AG10803 (cell line): ENCODE results near the gene ATP5MC3.

Experiments used
- DNase-seq: peaks from one replicate; pipeline ENCODE4 v3.0.0; 2010; ENCODE audit warnings: low read depth
- H3K4me3 ChIP-seq: 2 replicates; pipeline ENCODE4 v1.5.1; 2011; ENCODE audit warnings: mild to moderate bottlenecking, low read length, control low read depth
- TF ChIP-seq, protein P1 (sequence below): conservative IDR thresholded peaks from 2 replicates; pipeline ENCODE4 v1.5.1; 2011; ENCODE audit warnings: mild to moderate bottlenecking, low read length, control low read depth, inconsistent platforms

The ATP5MC3 gene

DNA sequence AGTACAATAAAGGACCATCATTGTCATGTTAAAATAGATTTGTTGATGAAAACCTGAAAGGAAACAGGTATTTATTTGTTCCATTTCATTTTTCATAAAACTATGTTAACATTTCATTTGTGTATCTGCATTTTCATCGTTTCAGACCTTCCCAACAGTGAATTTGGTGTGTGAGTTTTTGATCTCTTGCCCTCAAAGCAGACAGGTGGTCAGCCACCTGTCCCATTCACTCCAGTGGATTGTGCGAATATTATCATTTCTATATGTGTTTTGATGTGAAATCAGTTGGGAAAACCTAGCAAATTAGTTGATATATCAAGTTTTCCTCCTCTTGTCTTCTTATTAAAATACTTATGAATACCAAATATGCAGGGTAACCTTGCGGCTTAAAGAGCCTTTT is 25.4 kb upstream of the ATP5MC3 start:
- TF ChIP-seq, protein P1, sequence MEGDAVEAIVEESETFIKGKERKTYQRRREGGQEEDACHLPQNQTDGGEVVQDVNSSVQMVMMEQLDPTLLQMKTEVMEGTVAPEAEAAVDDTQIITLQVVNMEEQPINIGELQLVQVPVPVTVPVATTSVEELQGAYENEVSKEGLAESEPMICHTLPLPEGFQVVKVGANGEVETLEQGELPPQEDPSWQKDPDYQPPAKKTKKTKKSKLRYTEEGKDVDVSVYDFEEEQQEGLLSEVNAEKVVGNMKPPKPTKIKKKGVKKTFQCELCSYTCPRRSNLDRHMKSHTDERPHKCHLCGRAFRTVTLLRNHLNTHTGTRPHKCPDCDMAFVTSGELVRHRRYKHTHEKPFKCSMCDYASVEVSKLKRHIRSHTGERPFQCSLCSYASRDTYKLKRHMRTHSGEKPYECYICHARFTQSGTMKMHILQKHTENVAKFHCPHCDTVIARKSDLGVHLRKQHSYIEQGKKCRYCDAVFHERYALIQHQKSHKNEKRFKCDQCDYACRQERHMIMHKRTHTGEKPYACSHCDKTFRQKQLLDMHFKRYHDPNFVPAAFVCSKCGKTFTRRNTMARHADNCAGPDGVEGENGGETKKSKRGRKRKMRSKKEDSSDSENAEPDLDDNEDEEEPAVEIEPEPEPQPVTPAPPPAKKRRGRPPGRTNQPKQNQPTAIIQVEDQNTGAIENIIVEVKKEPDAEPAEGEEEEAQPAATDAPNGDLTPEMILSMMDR = no peak
- no peak for DNase-seq

DNA sequence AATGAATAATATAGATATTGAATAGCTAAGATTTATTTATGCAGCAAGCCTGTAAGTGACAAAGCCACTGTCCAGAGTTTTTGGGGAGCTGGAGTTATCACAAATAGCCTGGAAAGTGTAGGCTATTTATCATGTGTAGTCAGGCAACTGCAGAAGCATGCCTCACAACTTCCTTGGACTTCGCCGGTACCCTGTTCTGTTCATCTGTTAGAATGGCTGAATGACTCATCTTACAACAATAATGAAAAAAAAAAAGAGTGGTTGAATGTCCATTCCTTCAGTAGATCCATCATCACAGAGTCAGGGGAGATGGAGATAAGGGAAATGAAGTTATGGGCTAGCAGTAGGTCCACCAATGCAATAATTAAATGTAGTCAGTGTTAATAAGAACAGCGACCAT is 24.0 kb upstream of the ATP5MC3 start:
- H3K4me3 ChIP-seq = no peak overlapping the region
- TF ChIP-seq, protein P1 = no peak
- DNase-seq = no peak

More for the DNA sequence above, 25.4 kb upstream of the ATP5MC3 start:
- no peak overlapping the region for H3K4me3 ChIP-seq

DNA sequence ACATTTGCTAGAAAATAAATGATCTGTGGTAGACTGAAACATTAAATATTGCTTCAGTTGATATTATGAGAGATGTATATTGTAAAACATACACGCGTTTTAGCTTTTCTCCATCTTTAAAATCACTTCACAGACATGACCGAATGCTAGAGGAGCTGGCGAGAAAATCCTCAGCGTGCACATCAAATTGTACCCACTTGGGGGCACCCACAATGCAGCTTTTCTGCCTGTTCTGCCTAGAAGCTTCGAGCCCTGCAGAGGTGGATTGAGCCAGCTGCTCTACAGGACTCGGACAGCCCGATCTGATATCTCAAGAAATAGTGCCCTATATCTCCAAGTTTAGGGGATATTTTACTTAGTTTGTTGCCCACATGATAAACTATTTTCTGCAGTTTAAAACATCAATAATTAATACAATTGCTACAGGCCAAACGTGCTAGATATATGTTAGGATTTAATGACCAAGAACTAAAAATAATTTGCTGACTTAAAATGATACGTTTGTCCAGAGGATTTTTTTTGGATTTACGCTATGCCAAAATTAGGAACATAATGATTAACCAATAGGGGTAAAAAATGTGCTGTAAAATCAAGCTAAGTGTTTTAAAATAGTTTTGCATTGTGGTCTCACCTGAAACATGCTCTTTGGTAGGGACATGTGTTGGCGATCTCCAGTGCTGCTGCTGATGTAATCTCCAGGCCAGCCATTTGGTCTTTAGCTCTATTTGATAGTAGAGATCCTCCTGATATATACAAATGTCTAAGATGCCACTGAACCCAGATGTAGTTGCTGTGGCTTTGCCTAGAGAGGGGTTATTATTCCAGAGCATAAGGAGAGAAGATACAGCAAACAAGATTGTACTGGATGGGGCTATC is 22.3 kb upstream of the ATP5MC3 start:
- DNase-seq = peak; percentile 40
- TF ChIP-seq, protein P1 = peak; percentile 65
- no peak overlapping the region for H3K4me3 ChIP-seq

DNA sequence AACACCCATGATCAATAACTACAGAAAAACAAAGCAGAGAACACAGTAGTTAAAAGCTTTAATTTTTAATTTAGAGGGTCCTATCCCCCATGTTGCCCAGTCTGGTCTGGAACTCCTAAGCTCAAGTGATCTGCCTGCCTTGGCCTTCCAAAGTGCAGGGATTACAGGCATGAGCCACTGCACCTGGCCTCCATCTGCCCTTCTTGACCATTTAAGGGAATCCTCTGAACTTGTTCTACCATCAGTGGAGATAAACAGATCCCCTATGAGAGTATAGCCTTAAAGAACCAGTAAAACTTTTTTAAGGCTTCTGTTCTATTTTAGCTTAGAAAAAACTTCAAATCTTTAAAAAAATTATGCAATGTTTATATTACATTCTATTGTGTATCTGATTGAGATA is 13.5 kb upstream of the ATP5MC3 start:
- TF ChIP-seq, protein P1 = no peak
- DNase-seq = no peak

DNA sequence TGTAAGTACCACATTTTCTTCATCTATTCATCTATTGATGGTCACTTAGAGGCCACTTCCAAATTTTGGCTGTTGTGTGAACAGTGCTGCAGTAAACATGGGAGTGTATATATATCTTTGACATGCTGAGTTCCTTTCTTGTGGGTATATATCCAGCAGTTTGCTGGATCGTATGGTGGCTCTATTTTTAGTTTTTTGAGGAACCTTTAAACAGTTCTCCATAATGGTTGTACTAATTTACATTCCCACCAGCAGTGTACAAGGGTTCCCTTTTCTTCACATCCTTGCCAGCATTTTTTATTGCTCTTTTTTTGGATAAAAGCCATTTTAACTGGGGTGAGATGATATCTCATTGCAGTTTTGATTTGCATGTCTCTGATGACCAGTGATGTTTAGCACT is 7.3 kb upstream of the ATP5MC3 start:
- TF ChIP-seq, protein P1 = no peak
- no peak for DNase-seq

More for the DNA sequence above, 13.5 kb upstream of the ATP5MC3 start:
- H3K4me3 ChIP-seq = no peak overlapping the region

DNA sequence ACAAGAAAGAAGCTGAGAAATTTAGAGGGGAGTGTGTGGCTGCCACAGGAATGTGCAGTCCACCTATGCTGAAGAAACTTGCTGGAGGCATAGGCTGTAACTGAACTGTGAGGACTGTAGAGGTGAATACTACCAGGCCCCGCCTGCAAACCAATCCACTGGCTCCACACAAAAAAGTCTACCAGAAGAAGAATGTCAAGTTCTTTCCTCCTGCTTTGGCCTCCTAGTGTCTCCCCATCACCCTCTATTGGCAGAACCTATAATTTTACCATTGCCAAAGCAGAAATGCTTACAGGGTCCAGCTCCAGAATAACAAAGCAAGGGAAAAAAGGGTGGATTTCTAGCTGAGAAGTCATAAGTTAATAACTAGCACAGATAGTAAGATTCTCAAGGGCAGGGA is 5.9 kb upstream of the ATP5MC3 start:
- no peak for DNase-seq
- TF ChIP-seq, protein P1 = peak; percentile 36
- no peak overlapping the region for H3K4me3 ChIP-seq

More for the DNA sequence above, 7.3 kb upstream of the ATP5MC3 start:
- no peak overlapping the region for H3K4me3 ChIP-seq

DNA sequence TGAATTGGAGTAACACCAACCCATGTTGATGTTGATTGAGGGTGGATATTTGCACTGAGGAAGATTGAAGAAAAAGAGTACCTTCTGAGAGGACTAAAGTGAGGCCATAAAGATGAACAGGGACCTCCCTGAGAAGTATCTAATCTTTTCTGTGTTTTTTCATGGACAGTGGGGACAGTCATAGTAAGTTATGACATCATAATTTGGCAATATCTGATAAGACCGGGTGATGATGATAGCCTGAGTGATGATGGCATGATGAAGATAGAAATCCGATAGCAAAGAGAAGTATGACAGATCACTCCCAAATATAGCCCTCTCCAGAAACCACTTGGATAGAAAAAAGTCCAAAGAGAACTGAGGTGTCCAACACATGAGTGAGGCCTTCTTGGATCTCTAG is 2.2 kb upstream of the ATP5MC3 start:
- no peak for DNase-seq
- TF ChIP-seq, protein P1 = no peak
- no peak overlapping the region for H3K4me3 ChIP-seq
